Measurements from ENCODE around the gene DTHD1.

DNA sequence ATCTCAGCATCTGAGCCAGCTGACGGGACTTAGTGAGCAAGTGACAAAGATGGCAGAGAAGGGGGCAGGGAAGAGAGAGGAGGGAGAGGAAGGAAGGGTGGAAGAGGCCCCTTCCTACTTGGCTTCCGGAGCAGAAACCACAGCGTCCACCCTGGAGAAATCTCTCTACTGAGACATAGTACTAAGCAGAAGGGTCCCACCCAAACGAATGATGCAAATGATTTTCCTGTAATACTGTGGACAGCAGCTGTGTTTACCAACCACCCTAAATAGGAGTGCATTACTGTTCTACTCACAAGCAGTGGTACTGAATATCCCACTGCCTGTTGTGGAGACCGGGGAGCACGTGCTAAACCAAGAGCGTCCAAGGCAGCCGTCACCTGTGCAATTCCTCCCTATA lies 29.4 kb downstream of the DTHD1 start:
- TF ChIP-seq, protein P1, sequence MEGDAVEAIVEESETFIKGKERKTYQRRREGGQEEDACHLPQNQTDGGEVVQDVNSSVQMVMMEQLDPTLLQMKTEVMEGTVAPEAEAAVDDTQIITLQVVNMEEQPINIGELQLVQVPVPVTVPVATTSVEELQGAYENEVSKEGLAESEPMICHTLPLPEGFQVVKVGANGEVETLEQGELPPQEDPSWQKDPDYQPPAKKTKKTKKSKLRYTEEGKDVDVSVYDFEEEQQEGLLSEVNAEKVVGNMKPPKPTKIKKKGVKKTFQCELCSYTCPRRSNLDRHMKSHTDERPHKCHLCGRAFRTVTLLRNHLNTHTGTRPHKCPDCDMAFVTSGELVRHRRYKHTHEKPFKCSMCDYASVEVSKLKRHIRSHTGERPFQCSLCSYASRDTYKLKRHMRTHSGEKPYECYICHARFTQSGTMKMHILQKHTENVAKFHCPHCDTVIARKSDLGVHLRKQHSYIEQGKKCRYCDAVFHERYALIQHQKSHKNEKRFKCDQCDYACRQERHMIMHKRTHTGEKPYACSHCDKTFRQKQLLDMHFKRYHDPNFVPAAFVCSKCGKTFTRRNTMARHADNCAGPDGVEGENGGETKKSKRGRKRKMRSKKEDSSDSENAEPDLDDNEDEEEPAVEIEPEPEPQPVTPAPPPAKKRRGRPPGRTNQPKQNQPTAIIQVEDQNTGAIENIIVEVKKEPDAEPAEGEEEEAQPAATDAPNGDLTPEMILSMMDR (conservative IDR thresholded peaks at IDR 0.05; ENCODE audit: low read length): no peak
- TF ChIP-seq EZH2phosphoT487 (IDR thresholded peaks at IDR 0.05; ENCODE audit: borderline replicate concordance): no peak

Measured in Loucy (cell line).